ENCODE data around the gene UBE2G2.

- TF ChIP-seq CTCF (IDR thresholded peaks at IDR 0.05; ENCODE audit: poor library complexity), result no peak
- TF ChIP-seq EZH2 (IDR thresholded peaks at IDR 0.05; ENCODE audit: borderline replicate concordance), result no peak
- no peak for TF ChIP-seq EZH2phosphoT487 (IDR thresholded peaks at IDR 0.05; ENCODE audit: low read depth, severe bottlenecking, unreplicated experiment)
Observed at GRCh38 chr21:44815852-44816628, 14.4 kb upstream of the UBE2G2 start.
